HL-60/S4 treated with retinoic acid at 250 ng/mL for 4 days and 3 days (cell line): ENCODE measurements around the gene ADAMTS13.
"Not testable (repeated sequence)": the region's sequence is repeated elsewhere in the genome, so short reads cannot be mapped to it uniquely, and the experiment has no call there.

Experiments used
- in situ Hi-C: fragments of 300-500 bp; cut with MboI; formaldehyde crosslinking; loops from 2 replicates; pipeline ENCODE4 v1.7.0; 2022; ENCODE audit warnings: low sequenced_read_pairs

The ADAMTS13 gene

GRCh38 chr9:133391449-133391848 is 30.7 kb upstream of the ADAMTS13 start:
- in situ Hi-C loops: not testable (repeated sequence)

GRCh38 chr9:133392308-133392707 is 29.9 kb upstream of the ADAMTS13 start:
- in situ Hi-C loops: not testable (repeated sequence)

- in situ Hi-C loops: no loop called here
Measured at GRCh38 chr9:133393399-133393798, 28.8 kb upstream of the ADAMTS13 start.

GRCh38 chr9:133394687-133395271 is 27.4 kb upstream of the ADAMTS13 start:
- in situ Hi-C loops: no loop called here

- in situ Hi-C loops: no loop called here
Measured at GRCh38 chr9:133396952-133397351, 25.2 kb upstream of the ADAMTS13 start.

- in situ Hi-C loops: no loop called here
Measured at GRCh38 chr9:133397370-133397769, 24.8 kb upstream of the ADAMTS13 start.

- in situ Hi-C loops: no loop called here
Measured at GRCh38 chr9:133397895-133398294, 24.3 kb upstream of the ADAMTS13 start.

- in situ Hi-C loops: no loop called here
Measured at GRCh38 chr9:133400292-133400691, 21.9 kb upstream of the ADAMTS13 start.

GRCh38 chr9:133401588-133401987 is 20.6 kb upstream of the ADAMTS13 start:
- in situ Hi-C loops: no loop called here

GRCh38 chr9:133402689-133403088 is 19.5 kb upstream of the ADAMTS13 start:
- in situ Hi-C loops: no loop called here

- in situ Hi-C loops: no loop called here
Measured at GRCh38 chr9:133403766-133404453, 18.3 kb upstream of the ADAMTS13 start.

GRCh38 chr9:133404454-133405002 is 17.6 kb upstream of the ADAMTS13 start:
- in situ Hi-C loops: no loop called here

- in situ Hi-C loops: no loop called here
Measured at GRCh38 chr9:133405508-133406438, 16.4 kb upstream of the ADAMTS13 start.

- in situ Hi-C loops: no loop called here
Measured at GRCh38 chr9:133406480-133407307, 15.5 kb upstream of the ADAMTS13 start.

- in situ Hi-C loops: no loop called here
Measured at GRCh38 chr9:133408042-133408441, 14.1 kb upstream of the ADAMTS13 start.

GRCh38 chr9:133415170-133415569 is 7.0 kb upstream of the ADAMTS13 start:
- in situ Hi-C loops: no loop called here

- in situ Hi-C loops: no loop called here
Measured at GRCh38 chr9:133417541-133418461, 4.4 kb upstream of the ADAMTS13 start, which contains the start of gene REXO4. Gene REXO4, minus strand, starts transcription at chr9:133418010. Its CDS starts 166 bp downstream, at chr9:133417844.

GRCh38 chr9:133419005-133419404 is 3.2 kb upstream of the ADAMTS13 start:
- in situ Hi-C loops: no loop called here

- in situ Hi-C loops: no loop called here
Measured at GRCh38 chr9:133420392-133420827, 1.8 kb upstream of the ADAMTS13 start.
